ENCODE measurements around the gene AFAP1L1. TPM values are rescaled to one million over a fixed set of nuclear protein-coding genes. Genes with fewer than 3 reads are reported as not detected.

Gene AFAP1L1
- total RNA-seq, 1 experiment from 2014 or later, result 15.2 TPM

GRCh38 chr5:149353911-149354310 lies 82.3 kb downstream of the AFAP1L1 start:
- H3K4me1 ChIP-seq (ENCODE audit: control insufficient read depth, insufficient read depth, low read length), result peaks cover 10% of the 10 kb centered on the region
- no peaks in the 10 kb centered on the region for H3K27me3 ChIP-seq (ENCODE audit: control insufficient read depth, insufficient read depth, low read length)
- CTCF ChIA-PET, result interaction anchor here (0.7 to 0.8 kb wide), 3 partner anchors 14 to 102 kb away, joined by 3 to 8 read pairs (median 6); no protein-coding TSS in a partner anchor
- intact Hi-C loops (cut with micrococcal nuclease; ENCODE audit: unreplicated experiment), result no loop called here
- no peak for TF ChIP-seq SIN3A (IDR thresholded peaks at IDR 0.05; ENCODE audit: borderline replicate concordance, insufficient read depth, low read depth, low read length)
- TF ChIP-seq TCF7L2 (IDR thresholded peaks at IDR 0.05; ENCODE audit: low read depth, low read length), result no peak
- TF ChIP-seq POLR2AphosphoS5 (IDR thresholded peaks at IDR 0.05; ENCODE audit: low read depth, low read length), result no peak
- no peak for TF ChIP-seq CTCF (IDR thresholded peaks at IDR 0.05)
- TF ChIP-seq REST (IDR thresholded peaks at IDR 0.05; ENCODE audit: insufficient read depth in 1 of 2, low read depth in 2 of 2, low read length in 1 of 2), result no peak
- no peak for ATAC-seq
- in situ Hi-C loops (cut with HindIII; ENCODE audit: low pct_unique_long_range_greater_than_20kb, low sequenced_read_pairs), result no loop called here
- POLR2A ChIA-PET, result no interaction called here
- no peak for DNase-seq (ENCODE audit: low read depth, low spot score)
- no peaks in the 10 kb centered on the region for H3K9me3 ChIP-seq (ENCODE audit: control insufficient read depth, insufficient read depth, low read depth, low read length)
- H3K4me3 ChIP-seq (ENCODE audit: low read depth in 2 of 2, low read length in 2 of 2), result no peak overlapping the region
- H3K27ac ChIP-seq (ENCODE audit: low read length), result no peak overlapping the region
- no TSS peak for BruUV-seq (replicated peaks)
- peaks cover 44% of the 10 kb centered on the region for H3K36me3 ChIP-seq (ENCODE audit: control insufficient read depth, insufficient read depth, low read length)

- in situ Hi-C loops (cut with HindIII; ENCODE audit: low pct_unique_long_range_greater_than_20kb, low sequenced_read_pairs), result no loop called here
- Histone ChIP-seq H3K4me1 (ENCODE audit: control insufficient read depth, insufficient read depth, low read length) (peaks cover 10% of the 10 kb centered on the region), H3K4me3 (ENCODE audit: low read depth in 2 of 2, low read length in 2 of 2) (no peak overlapping the region), H3K36me3 (ENCODE audit: control insufficient read depth, insufficient read depth, low read length) (peaks cover 31% of the 10 kb centered on the region), H3K27me3 (ENCODE audit: control insufficient read depth, insufficient read depth, low read length) (no peaks in the 10 kb centered on the region), H3K27ac (ENCODE audit: low read length) (no peak overlapping the region), H3K9me3 (ENCODE audit: control insufficient read depth, insufficient read depth, low read depth, low read length) (no peaks in the 10 kb centered on the region)
- ChIA-PET POLR2A (interaction anchor here (1.1 kb wide), 1 partner anchor 10 kb away, joined by 3 read pairs; the partner anchor contains the start of gene GRPEL2), CTCF (interaction anchor here (0.6 to 1.2 kb wide), 2 partner anchors 39 to 91 kb away, joined by 3 to 5 read pairs; no protein-coding TSS in a partner anchor)
- intact Hi-C loops (cut with micrococcal nuclease; ENCODE audit: unreplicated experiment), result no loop called here
- BruUV-seq (replicated peaks), result no TSS peak
- DNase-seq (ENCODE audit: low read depth, low spot score), result no peak
- no peak for ATAC-seq
- TF ChIP-seq SIN3A (IDR thresholded peaks at IDR 0.05; ENCODE audit: borderline replicate concordance, insufficient read depth, low read depth, low read length) (no peak), TCF7L2 (IDR thresholded peaks at IDR 0.05; ENCODE audit: low read depth, low read length) (no peak), CTCF (IDR thresholded peaks at IDR 0.05) (no peak), POLR2AphosphoS5 (IDR thresholded peaks at IDR 0.05; ENCODE audit: low read depth, low read length) (no peak), REST (IDR thresholded peaks at IDR 0.05; ENCODE audit: insufficient read depth in 1 of 2, low read depth in 2 of 2, low read length in 1 of 2) (no peak)
These were observed 84.0 kb downstream of the AFAP1L1 start for GRCh38 chr5:149355688-149356087.
